GM12891 (cell line): ENCODE measurements around the gene RGL1.
A peak's percentile ranks its signal among the peaks of the same experiment; 100 is the strongest.

ENCODE experiments used
- DNase-seq: peaks from one replicate; pipeline ENCODE4 v3.0.0; 2011; ENCODE audit warnings: low spot score; ENCODE audit not compliant: insufficient read length
- FAIRE-seq: peaks from 2 replicates; lab custom pipeline; 2011; peaks lifted over from hg19 to GRCh38; lab: Jason Lieb, UNC
- PAX5 ChIP-seq: IDR thresholded peaks from 2 replicates; pipeline ENCODE4 v1.6.1; 2011; ENCODE audit warnings: low read length, moderate library complexity, mild to moderate bottlenecking; ENCODE audit not compliant: insufficient read depth, severe bottlenecking
- POLR2A ChIP-seq: IDR thresholded peaks from 2 replicates; pipeline ENCODE4 v1.6.1; 2011; ENCODE audit warnings: low read depth, low read length, control low read depth
- POLR2AphosphoS5 ChIP-seq: IDR thresholded peaks from 2 replicates; pipeline ENCODE4 v1.6.1; 2011; ENCODE audit warnings: low read depth, low read length, control low read depth
- POU2F2 ChIP-seq: IDR thresholded peaks from 2 replicates; pipeline ENCODE4 v1.6.1; 2011; ENCODE audit warnings: low read depth, mild to moderate bottlenecking, control low read depth, low read length, moderate library complexity
- SPI1 ChIP-seq: IDR thresholded peaks from 2 replicates; pipeline ENCODE4 v1.6.1; 2011; ENCODE audit warnings: low read depth, low read length, control low read depth
- TAF1 ChIP-seq: IDR thresholded peaks from 2 replicates; pipeline ENCODE4 v1.6.1; 2011; ENCODE audit warnings: low read depth, low read length, control low read depth

The RGL1 gene

DNA sequence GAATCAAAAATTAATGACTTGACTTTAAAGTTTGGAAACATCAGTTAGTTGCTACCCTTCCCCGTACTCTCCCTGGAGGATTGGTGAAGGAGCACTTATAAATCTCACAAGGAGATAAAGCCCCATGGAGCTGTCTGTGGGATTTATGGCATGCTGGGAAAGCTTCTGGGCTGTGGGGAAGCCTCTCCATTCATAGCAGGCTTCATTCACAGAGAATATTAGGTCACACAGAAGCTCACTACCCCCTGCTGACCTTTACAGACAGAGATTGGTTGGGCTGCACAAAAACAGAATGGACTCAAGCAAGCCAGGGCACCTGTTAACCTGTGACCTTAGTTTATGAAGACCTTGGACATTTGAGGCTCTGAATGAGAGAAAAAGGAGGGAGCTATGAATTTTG, 32.1 kb downstream of the RGL1 start:
- no peak for DNase-seq
- no peak for TF ChIP-seq PAX5
- TF ChIP-seq POLR2AphosphoS5: no peak
- TF ChIP-seq POLR2A: no peak
- no peak for TF ChIP-seq POU2F2
- no peak for TF ChIP-seq TAF1
- TF ChIP-seq SPI1: no peak
- no peak for FAIRE-seq

DNA sequence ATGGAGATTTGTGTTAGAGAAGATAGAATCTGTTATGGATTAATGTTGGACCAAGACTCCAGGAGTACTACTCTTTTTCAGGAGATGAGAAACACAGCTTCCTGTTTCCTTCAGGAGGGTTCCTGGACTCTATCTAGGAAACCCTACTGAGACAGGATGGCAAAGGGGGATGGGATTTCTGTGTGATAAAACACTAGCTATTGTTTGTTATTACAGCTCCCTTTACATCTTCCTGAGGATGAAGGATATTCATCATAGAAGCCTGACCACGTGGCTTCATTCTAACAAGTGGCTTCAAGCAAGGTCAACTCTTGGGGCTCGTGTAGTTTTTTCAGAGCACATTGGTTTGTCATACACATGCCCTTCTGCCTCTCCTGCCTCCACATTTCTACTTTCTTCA, 33.3 kb downstream of the RGL1 start:
- TF ChIP-seq SPI1 (no peak), PAX5 (no peak), POLR2AphosphoS5 (no peak), POU2F2 (no peak)
- FAIRE-seq (no peak), DNase-seq (no peak)

DNA sequence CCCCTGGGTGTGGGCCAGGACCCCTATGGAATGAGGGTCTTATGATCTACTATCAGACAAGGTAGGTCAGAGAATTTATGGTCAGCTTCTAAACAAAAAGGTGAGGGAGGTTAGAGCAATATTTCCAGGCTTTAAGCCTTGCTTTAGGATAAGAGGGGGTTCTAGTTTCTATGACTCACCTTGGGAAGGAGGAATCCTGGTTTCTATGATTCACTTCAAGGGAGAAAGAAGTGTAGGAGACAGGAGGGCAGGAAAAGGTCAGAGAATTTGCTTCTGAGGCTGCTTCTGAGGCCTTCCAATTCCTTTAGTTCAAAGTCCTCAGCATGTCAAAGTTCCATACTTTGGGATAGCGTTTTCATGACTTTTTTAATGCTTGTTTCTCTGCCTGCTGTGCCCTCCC, 35.2 kb downstream of the RGL1 start:
- TF ChIP-seq POU2F2: no peak
- no peak for TF ChIP-seq POLR2A
- TF ChIP-seq PAX5: no peak
- TF ChIP-seq SPI1: no peak
- TF ChIP-seq TAF1: no peak
- no peak for TF ChIP-seq POLR2AphosphoS5
- DNase-seq: no peak
- FAIRE-seq: no peak

DNA sequence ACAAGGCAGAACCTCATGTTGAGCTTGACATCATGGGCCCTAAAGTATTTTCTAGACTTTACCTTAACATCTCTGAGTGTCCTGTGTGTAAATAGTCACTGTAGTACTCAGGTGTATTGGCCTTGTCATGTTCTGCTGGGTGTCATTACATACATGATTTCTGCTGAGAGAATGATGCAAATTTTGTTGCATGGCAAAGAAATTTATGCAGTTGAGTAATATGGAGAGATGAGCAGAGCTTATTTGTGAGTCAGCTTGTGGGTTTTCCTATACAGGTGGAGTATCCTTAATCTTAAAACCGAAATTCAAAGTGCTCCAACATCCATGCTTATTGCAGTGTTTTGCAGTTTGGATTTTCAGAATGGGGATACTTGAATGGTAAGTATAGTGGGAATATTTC, 36.6 kb downstream of the RGL1 start:
- TF ChIP-seq POU2F2 (peak; percentile 67; the same call in 1 of the 2 replicates), TAF1 (no peak), POLR2A (no peak), PAX5 (no peak), POLR2AphosphoS5 (no peak)
- FAIRE-seq: peak; percentile 78
- DNase-seq: no peak

DNA sequence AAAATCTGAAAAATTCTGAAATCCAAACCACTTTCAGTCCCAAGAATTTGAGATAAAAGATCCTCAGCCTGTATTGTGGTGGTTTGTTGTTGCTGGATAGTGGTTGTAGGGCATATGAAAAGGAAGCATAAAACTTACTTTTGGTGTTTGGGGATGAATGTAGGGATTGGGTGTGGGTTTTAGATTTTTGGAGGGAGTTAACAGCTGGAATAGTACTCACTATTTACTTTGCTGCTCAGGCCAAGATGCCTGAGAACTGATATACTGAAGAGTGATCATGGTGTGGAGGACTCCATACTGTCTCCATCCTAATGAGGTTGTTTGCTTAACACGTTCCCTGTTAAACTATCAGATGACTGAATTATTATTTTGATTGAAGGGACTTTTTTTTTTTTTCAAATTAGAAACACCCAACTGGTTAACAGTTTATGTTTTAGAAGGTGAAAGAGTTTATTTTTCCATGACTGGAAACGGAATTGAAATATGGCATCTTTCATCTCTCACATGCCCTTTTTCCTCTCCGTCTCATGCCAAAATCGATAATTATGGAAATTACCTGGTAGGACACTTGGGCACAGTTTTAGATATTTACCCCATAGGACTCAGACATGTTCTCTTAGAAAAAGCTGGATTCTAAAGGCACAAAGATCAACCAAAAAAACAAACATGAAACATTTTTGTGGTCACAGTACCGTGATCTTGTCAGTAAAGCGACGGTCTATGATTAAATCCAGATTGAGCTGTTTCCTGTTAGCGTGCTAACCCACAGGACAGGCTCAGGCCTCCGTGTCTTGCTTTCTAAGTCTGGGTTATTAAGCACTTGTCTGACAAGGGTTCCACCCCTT, 37.3 kb downstream of the RGL1 start:
- no peak for TF ChIP-seq SPI1
- peak; percentile 68 for TF ChIP-seq POLR2AphosphoS5
- peak; percentile 51; the same call in 1 of the 2 replicates for TF ChIP-seq POLR2A
- peak; percentile 80 for TF ChIP-seq PAX5
- TF ChIP-seq TAF1: peak; percentile 35; the same call in 1 of the 2 replicates
- TF ChIP-seq POU2F2: peak; percentile 91; the same call in 1 of the 2 replicates
- FAIRE-seq (peak; percentile 87), DNase-seq (no peak)

DNA sequence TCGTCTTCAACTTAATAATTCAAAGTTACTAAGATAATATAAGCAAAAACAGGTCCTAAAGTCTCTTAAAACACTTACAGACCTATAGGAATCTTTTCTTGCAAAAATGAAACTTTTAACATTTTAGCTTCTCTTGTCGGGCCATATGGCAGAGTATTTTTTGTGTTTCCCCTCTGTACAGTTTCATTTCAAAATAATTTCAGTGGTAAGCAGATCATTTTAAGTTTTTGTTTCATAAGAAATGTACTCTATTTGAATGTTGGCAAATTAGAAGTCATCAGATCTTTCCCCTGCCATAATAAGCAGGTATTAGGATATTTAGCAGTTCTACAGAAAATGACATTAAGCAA, 37.9 kb downstream of the RGL1 start:
- DNase-seq (no peak), FAIRE-seq (no peak)
- TF ChIP-seq POU2F2 (no peak), POLR2A (no peak), POLR2AphosphoS5 (no peak), PAX5 (no peak), TAF1 (no peak), SPI1 (no peak)

DNA sequence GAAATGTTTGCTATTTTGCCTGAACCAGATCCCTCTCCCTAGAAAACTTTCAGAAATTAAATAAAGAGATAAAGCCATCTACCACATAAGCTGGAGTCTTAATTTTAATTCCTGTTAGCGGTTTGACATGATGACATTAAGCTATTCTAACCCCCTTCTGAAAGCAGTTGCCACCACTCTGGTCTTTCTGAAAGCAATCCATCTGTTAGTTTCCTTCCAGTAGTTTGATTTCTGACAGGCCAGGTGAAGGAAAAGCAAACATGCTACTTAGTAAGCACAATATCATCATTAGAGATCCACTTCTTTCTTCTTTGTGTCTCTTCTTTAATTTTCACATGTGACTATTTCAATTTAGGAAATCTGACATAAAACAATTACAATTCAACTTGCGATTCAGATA, 39.9 kb downstream of the RGL1 start:
- TF ChIP-seq SPI1 (no peak), PAX5 (no peak), POU2F2 (no peak), TAF1 (no peak), POLR2A (no peak), POLR2AphosphoS5 (no peak)

DNA sequence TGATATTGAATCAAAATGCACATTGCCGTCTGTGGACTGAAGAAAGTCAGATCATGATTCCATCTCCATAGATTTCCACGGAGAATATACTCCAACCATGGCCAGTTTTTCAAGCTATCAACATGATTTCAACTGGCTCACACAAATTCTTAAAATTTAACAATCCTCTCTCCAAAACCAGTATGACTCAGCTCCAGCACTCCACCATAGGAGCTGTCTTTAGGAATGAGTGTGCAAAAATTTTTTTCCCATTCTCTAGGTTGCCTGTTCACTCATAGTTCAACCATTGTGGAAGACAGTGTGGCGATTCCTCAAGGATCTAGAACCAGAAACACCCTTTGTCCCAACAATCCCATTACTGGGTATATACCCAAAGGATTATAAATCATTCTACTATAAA, 40.8 kb downstream of the RGL1 start:
- FAIRE-seq: peak; percentile 61
- DNase-seq: no peak
- no peak for TF ChIP-seq POLR2A
- no peak for TF ChIP-seq TAF1
- no peak for TF ChIP-seq POU2F2
- no peak for TF ChIP-seq PAX5
- no peak for TF ChIP-seq SPI1
- no peak for TF ChIP-seq POLR2AphosphoS5

More for the DNA sequence above, 39.9 kb downstream of the RGL1 start:
- DNase-seq (no peak), FAIRE-seq (no peak)

DNA sequence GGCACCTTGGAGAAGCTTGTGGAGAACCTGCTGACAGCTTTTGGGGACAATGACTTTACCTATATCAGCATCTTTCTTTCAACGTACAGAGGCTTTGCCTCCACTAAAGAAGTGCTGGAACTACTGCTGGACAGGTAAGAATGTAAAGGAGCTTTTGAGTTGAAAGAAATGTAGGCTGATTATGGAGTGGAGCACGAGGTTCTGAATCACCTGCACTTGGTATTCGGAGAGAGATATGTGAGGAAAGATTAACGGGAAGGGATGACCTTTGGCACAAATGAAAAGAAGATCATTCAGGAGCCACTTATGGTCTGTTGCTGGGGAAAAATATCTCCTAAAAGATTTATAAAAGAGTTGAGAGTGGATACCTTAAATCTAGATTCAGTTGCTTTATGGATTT, 42.7 kb downstream of the RGL1 start:
- no peak for TF ChIP-seq POLR2AphosphoS5
- TF ChIP-seq PAX5: no peak
- TF ChIP-seq POU2F2: no peak
- no peak for TF ChIP-seq TAF1
- no peak for TF ChIP-seq POLR2A
- TF ChIP-seq SPI1: no peak
- FAIRE-seq (peak; percentile 9), DNase-seq (no peak)

DNA sequence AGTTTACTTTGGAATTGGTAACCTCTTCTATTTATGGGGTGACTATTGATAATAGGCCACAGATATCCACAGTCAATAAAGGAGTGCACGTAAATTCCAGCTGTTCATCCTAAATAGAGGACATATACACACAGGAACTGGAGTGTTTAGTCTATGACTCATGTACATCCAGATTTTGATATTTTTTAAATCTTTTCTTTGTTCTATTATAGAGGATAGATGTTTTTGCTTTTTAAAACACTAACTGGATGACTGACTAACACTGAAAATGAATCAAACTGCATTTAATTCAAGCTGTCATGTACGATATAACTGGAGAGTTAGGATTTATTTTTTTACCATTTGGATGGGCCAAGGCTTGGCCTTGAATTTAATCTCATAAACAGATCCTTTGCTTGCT, 45.9 kb downstream of the RGL1 start:
- no peak for FAIRE-seq

More for the DNA sequence above, 45.9 kb downstream of the RGL1 start:
- TF ChIP-seq PAX5 (no peak), TAF1 (no peak), SPI1 (no peak), POLR2AphosphoS5 (no peak), POU2F2 (no peak), POLR2A (no peak)
- DNase-seq: no peak
